SK-N-MC (cell line): ENCODE measurements around the gene E2F4.

ENCODE experiments used
- EZH2 ChIP-seq: fragments of 200-600 bp; sonication (generic); IDR thresholded peaks from one replicate; pipeline ENCODE4 v1.6.1; 2017; ENCODE audit warnings: antibody characterized with exemption
- FOXP2 ChIP-seq: optimal IDR thresholded peaks from 2 replicates; pipeline ENCODE3; 2011; ENCODE audit warnings: mild to moderate bottlenecking, moderate library complexity; ENCODE audit not compliant: insufficient read depth; ENCODE audit errors: extremely low read length, control extremely low read depth
- POLR2AphosphoS5 ChIP-seq: IDR thresholded peaks from 2 replicates; pipeline ENCODE4 v1.6.1; 2012; ENCODE audit warnings: mild to moderate bottlenecking, low read depth, low read length, borderline replicate concordance

DNA sequence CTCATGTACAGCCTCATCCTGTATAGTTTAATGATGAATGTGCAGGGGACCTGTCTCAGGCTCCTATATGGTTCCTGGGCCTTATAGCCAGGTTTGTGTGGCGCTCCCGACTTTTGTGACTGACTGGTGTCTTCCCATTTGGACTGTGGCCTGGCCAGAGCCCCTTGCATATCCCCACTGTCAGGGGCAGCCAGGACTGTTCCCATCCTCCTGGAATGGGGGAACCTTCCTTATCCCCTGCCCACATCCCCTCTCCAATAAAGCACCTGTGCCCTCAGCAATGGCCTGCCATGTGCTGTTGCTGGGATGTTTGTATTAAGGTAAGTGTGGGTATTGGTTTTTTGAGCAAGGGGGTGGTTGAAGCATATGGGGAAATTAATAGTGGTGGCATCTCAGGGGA is 43.7 kb upstream of the E2F4 start:
- TF ChIP-seq EZH2 (no peak), POLR2AphosphoS5 (no peak), FOXP2 (no peak)
